Measurements from ENCODE around the gene RAE1. TPM values are rescaled to one million over a fixed set of nuclear protein-coding genes. Genes with fewer than 3 reads are reported as not detected.

RAE1 gene
- total RNA-seq, 3 donors from 2014 or later (not counting 1 experiment from before 2014, with no cell fraction given) = 50.3 to 66.8 (median 52.5) TPM

DNA sequence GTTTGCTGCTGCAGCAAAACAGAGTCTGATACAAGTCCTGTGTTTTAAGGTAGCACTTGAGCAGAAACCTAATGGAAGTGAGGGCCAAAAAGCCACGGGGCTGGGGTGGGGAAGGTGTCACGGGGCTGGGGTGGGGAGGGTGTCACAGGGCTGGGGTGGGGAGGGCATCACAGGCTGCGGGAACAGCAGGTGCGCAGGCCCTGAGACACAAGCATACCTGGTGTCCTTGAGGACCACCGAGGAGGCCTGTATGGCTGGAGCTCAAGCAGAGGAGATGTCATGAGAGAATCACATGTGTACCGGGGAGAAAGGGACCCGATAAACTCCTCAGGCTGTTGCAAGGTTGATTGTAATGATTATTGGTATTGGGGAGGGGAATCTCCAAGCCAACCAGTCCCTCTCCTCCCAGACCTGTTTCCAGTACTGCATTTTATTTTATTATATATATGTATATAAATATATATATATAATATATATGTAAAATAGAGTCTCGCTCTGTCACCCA, 35.0 kb upstream of the RAE1 start:
- intact Hi-C loops (cut with micrococcal nuclease) = no loop called here
- no peak for DNase-seq
- H3K27ac Mint-ChIP-seq = no peak overlapping the region
- Histone ChIP-seq H3K36me3 (ENCODE audit: control insufficient read depth, insufficient read depth, low read length) (no peaks in the 10 kb centered on the region), H3K27me3 (ENCODE audit: control insufficient read depth, insufficient read depth, low read length) (no peaks in the 10 kb centered on the region), H3K9me3 (ENCODE audit: control insufficient read depth, insufficient read depth, low read length) (no peaks in the 10 kb centered on the region), H3K4me1 (ENCODE audit: control insufficient read depth, insufficient read depth, low read length) (peaks cover 19% of the 10 kb centered on the region), H3K4me3 (ENCODE audit: low read length) (no peak overlapping the region), H3K27ac (ENCODE audit: low read length) (no peak overlapping the region)
- H3K36me3 Mint-ChIP-seq = no peaks in the 10 kb centered on the region
- no peak for ATAC-seq
- TF ChIP-seq CTCF (IDR thresholded peaks at IDR 0.05) = no peak
- peaks cover 0 to 25% of the 10 kb centered on the region in 2 donors for H3K4me1 Mint-ChIP-seq
- H3K4me3 Mint-ChIP-seq = no peak overlapping the region
- H3K27me3 Mint-ChIP-seq (ENCODE audit: low read depth in 2 of 2) = peaks cover 19 to 29% of the 10 kb centered on the region in 2 donors
- H3K9me3 Mint-ChIP-seq = no peaks in the 10 kb centered on the region
- 69% methylated on average over 6 of the region's 8 CpGs for WGBS (ENCODE audit: insufficient coverage)

DNA sequence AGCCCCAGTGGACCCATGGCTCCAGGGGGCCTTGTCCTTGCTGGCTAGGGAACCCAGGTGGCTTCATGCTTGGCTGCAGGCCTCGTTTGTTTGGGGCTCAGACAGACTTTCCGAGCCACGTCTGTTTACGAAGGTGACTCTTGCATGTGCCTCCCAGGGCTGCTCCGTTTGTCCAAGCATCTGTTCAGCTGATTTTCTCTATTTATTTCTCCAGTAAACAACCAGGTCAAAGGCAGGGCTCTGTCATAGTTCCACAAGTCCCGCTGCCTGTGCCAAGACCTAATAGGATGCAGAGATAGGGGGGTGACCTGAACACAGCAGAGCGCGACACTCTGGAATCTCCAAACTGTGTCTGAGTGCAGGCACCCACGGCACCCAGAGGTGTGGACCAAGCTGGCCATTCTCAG, 34.3 kb upstream of the RAE1 start:
- no peaks in the 10 kb centered on the region for H3K36me3 Mint-ChIP-seq
- ATAC-seq = no peak
- H3K4me1 Mint-ChIP-seq = peaks cover 0 to 25% of the 10 kb centered on the region in 2 donors
- peaks cover 24 to 36% of the 10 kb centered on the region in 2 donors for H3K27me3 Mint-ChIP-seq (ENCODE audit: low read depth in 2 of 2)
- no peak for DNase-seq
- Histone ChIP-seq H3K36me3 (ENCODE audit: control insufficient read depth, insufficient read depth, low read length) (no peaks in the 10 kb centered on the region), H3K4me1 (ENCODE audit: control insufficient read depth, insufficient read depth, low read length) (peaks cover 19% of the 10 kb centered on the region), H3K9me3 (ENCODE audit: control insufficient read depth, insufficient read depth, low read length) (no peaks in the 10 kb centered on the region), H3K4me3 (ENCODE audit: low read length) (no peak overlapping the region), H3K27me3 (ENCODE audit: control insufficient read depth, insufficient read depth, low read length) (no peaks in the 10 kb centered on the region), H3K27ac (ENCODE audit: low read length) (no peak overlapping the region)
- intact Hi-C loops (cut with micrococcal nuclease) = no loop called here
- WGBS (ENCODE audit: insufficient coverage) = 84% methylated on average over 9 of the region's 9 CpGs
- no peak overlapping the region for H3K27ac Mint-ChIP-seq
- TF ChIP-seq CTCF (IDR thresholded peaks at IDR 0.05) = no peak
- H3K4me3 Mint-ChIP-seq = no peak overlapping the region
- no peaks in the 10 kb centered on the region for H3K9me3 Mint-ChIP-seq

- WGBS (ENCODE audit: insufficient coverage) = 89% methylated on average over 8 of the region's 8 CpGs
- peaks cover 19% of the 10 kb centered on the region for H3K4me1 ChIP-seq (ENCODE audit: control insufficient read depth, insufficient read depth, low read length)
- H3K9me3 Mint-ChIP-seq = no peaks in the 10 kb centered on the region
- no peak overlapping the region for H3K27ac ChIP-seq (ENCODE audit: low read length)
- DNase-seq (no peak), ATAC-seq (no peak)
- peaks cover 0 to 25% of the 10 kb centered on the region in 2 donors for H3K4me1 Mint-ChIP-seq
- no peak overlapping the region for H3K4me3 ChIP-seq (ENCODE audit: low read length)
- no peak overlapping the region for H3K4me3 Mint-ChIP-seq
- no peaks in the 10 kb centered on the region for H3K36me3 ChIP-seq (ENCODE audit: control insufficient read depth, insufficient read depth, low read length)
- peak overlapping the region in 1 of 2 donors; percentile 11 for H3K27ac Mint-ChIP-seq
- intact Hi-C loops (cut with micrococcal nuclease) = no loop called here
- H3K36me3 Mint-ChIP-seq = no peaks in the 10 kb centered on the region
- no peaks in the 10 kb centered on the region for H3K9me3 ChIP-seq (ENCODE audit: control insufficient read depth, insufficient read depth, low read length)
- H3K27me3 ChIP-seq (ENCODE audit: control insufficient read depth, insufficient read depth, low read length) = no peaks in the 10 kb centered on the region
- TF ChIP-seq CTCF (IDR thresholded peaks at IDR 0.05) = no peak
- peaks cover 28 to 41% of the 10 kb centered on the region in 2 donors for H3K27me3 Mint-ChIP-seq (ENCODE audit: low read depth in 2 of 2)
Measured at GRCh38 chr20:57317316-57317788, 33.7 kb upstream of the RAE1 start.
